Measurements from ENCODE around the gene EDIL3.
"Not testable (repeated sequence)": the region's sequence is repeated elsewhere in the genome, so short reads cannot be mapped to it uniquely, and the experiment has no call there.

EDIL3 gene

GRCh38 chr5:84197538-84197937 lies 187.1 kb downstream of the EDIL3 start:
- DNase-seq (ENCODE audit: insufficient read length), result no peak
- FAIRE-seq, result no peak

GRCh38 chr5:84191281-84191680 lies 193.4 kb downstream of the EDIL3 start:
- DNase-seq (ENCODE audit: insufficient read length) (no peak), FAIRE-seq (no peak)
- no peak for TF ChIP-seq POLR2AphosphoS5 (IDR thresholded peaks at IDR 0.05; ENCODE audit: low read depth, low read length)

More at GRCh38 chr5:84197538-84197937, 187.1 kb downstream of the EDIL3 start:
- TF ChIP-seq POLR2A (IDR thresholded peaks at IDR 0.05; ENCODE audit: low read depth, low read length), result no peak
- TF ChIP-seq TAF1 (IDR thresholded peaks at IDR 0.05; ENCODE audit: borderline replicate concordance, low read depth, low read length), result no peak
- no peak for TF ChIP-seq POLR2AphosphoS5 (IDR thresholded peaks at IDR 0.05; ENCODE audit: low read depth, low read length)

DNA sequence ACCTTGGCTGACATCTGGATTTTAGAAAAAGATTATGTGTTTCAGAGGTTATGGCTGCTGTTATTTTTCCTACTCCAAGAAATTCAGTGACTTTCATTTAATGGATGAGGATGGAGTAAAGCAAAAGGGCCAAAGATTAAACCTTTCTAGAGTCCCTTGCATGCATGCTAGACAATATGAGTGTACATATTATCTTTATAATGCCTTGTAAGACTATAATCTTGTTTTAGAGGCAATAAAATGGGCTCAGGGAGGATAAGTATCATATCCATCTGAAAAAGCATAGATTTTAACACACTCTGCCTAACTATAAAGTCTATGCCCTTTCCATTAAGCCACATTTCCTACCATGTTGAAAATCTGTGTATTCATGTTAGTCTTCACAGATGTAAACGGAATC lies 199.8 kb downstream of the EDIL3 start:
- TF ChIP-seq POLR2AphosphoS5 (IDR thresholded peaks at IDR 0.05; ENCODE audit: low read depth, low read length) (no peak), POLR2A (IDR thresholded peaks at IDR 0.05; ENCODE audit: low read depth, low read length) (no peak), TAF1 (IDR thresholded peaks at IDR 0.05; ENCODE audit: borderline replicate concordance, low read depth, low read length) (no peak)
- FAIRE-seq (no peak), DNase-seq (ENCODE audit: insufficient read length) (no peak)

- no peak for DNase-seq (ENCODE audit: insufficient read length)
- no peak for FAIRE-seq
- no peak for TF ChIP-seq POLR2A (IDR thresholded peaks at IDR 0.05; ENCODE audit: low read depth, low read length)
- TF ChIP-seq TAF1 (IDR thresholded peaks at IDR 0.05; ENCODE audit: borderline replicate concordance, low read depth, low read length), result no peak
- TF ChIP-seq POLR2AphosphoS5 (IDR thresholded peaks at IDR 0.05; ENCODE audit: low read depth, low read length), result no peak
These were observed 203.6 kb downstream of the EDIL3 start for GRCh38 chr5:84181093-84181492.

- DNase-seq (ENCODE audit: insufficient read length) (no peak), FAIRE-seq (no peak)
- TF ChIP-seq POLR2AphosphoS5 (IDR thresholded peaks at IDR 0.05; ENCODE audit: low read depth, low read length), result no peak
- no peak for TF ChIP-seq TAF1 (IDR thresholded peaks at IDR 0.05; ENCODE audit: borderline replicate concordance, low read depth, low read length)
- no peak for TF ChIP-seq POLR2A (IDR thresholded peaks at IDR 0.05; ENCODE audit: low read depth, low read length)
These were observed 215.8 kb downstream of the EDIL3 start for GRCh38 chr5:84168841-84169240.

- FAIRE-seq (no peak), DNase-seq (ENCODE audit: insufficient read length) (no peak)
- TF ChIP-seq POLR2A (IDR thresholded peaks at IDR 0.05; ENCODE audit: low read depth, low read length) (no peak), POLR2AphosphoS5 (IDR thresholded peaks at IDR 0.05; ENCODE audit: low read depth, low read length) (no peak), TAF1 (IDR thresholded peaks at IDR 0.05; ENCODE audit: borderline replicate concordance, low read depth, low read length) (no peak)
These were observed 221.0 kb downstream of the EDIL3 start for GRCh38 chr5:84163671-84164070.

DNA sequence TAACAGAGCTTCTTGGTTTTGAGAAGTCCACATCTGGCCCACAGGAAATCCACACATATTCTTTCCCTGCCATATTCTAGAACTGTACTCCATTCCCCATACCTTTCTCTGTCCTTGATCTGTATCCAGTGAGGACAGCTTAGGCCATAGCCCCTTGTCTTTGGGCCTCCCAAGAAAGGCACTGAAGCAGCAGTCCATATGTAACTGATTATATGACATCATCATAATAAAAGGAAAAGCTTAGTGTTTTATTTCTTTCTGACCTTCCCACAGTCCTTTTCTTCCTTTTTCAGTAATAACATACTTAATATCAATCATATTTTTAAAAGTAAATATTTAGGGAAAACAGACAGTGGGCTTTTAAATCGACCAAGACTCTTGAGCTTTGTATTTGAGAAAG lies 222.0 kb downstream of the EDIL3 start:
- no peak for FAIRE-seq
- no peak for TF ChIP-seq TAF1 (IDR thresholded peaks at IDR 0.05; ENCODE audit: borderline replicate concordance, low read depth, low read length)
- no peak for TF ChIP-seq POLR2A (IDR thresholded peaks at IDR 0.05; ENCODE audit: low read depth, low read length)
- no peak for TF ChIP-seq POLR2AphosphoS5 (IDR thresholded peaks at IDR 0.05; ENCODE audit: low read depth, low read length)
- no peak for DNase-seq (ENCODE audit: insufficient read length)

DNA sequence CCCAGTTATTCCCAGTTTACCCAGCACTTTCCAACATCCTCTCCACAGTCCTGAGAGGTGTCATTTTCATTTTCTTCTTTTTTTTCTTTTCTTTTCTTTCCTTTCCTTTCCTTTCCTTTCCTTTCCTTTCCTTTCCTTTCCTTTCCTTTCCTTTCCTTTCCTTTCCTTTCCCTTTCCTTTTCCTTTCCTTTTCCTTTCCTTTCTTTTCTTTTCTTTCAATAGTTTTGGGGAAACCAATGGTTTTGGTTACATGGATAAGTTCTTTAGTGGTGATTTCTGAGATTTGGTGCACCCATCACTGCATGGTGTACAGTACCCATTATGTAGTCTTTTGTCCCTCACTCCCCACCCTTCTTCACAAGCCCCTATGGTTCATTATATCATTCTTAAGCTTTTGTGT lies 224.0 kb downstream of the EDIL3 start:
- not testable (repeated sequence) for FAIRE-seq; DNase-seq (ENCODE audit: insufficient read length)

- TF ChIP-seq POLR2A (IDR thresholded peaks at IDR 0.05; ENCODE audit: low read depth, low read length), result no peak
- DNase-seq (ENCODE audit: insufficient read length) (no peak), FAIRE-seq (no peak)
These were observed 235.6 kb downstream of the EDIL3 start for GRCh38 chr5:84149094-84149493.

- DNase-seq (ENCODE audit: insufficient read length) (no peak), FAIRE-seq (no peak)
- TF ChIP-seq POLR2AphosphoS5 (IDR thresholded peaks at IDR 0.05; ENCODE audit: low read depth, low read length), result no peak
These were observed 236.0 kb downstream of the EDIL3 start for GRCh38 chr5:84148651-84149050.

DNA sequence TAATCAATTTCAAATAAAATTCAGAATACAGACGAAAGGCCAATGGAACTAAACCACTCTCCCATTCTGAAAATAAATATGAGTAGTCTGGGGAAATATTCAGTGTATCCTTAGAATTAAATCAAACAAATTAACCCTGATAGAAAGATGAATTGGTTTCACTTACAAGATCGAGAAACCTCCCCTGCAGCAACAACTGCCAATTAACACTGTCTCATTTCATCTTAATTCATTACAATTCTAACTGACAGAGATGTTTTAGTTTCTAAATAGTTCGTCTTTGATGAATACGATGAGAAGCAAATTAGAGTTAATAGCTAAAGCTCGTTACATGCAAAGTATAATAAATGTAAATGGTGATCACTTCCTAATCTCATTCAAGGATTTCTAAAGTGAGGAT lies 247.1 kb downstream of the EDIL3 start:
- no peak for DNase-seq (ENCODE audit: insufficient read length)
- FAIRE-seq, result no peak
- TF ChIP-seq POLR2AphosphoS5 (IDR thresholded peaks at IDR 0.05; ENCODE audit: low read depth, low read length) (no peak), POLR2A (IDR thresholded peaks at IDR 0.05; ENCODE audit: low read depth, low read length) (no peak), TAF1 (IDR thresholded peaks at IDR 0.05; ENCODE audit: borderline replicate concordance, low read depth, low read length) (no peak)

- no peak for DNase-seq (ENCODE audit: insufficient read length)
- TF ChIP-seq TAF1 (IDR thresholded peaks at IDR 0.05; ENCODE audit: borderline replicate concordance, low read depth, low read length), result no peak
- no peak for TF ChIP-seq POLR2A (IDR thresholded peaks at IDR 0.05; ENCODE audit: low read depth, low read length)
- no peak for TF ChIP-seq POLR2AphosphoS5 (IDR thresholded peaks at IDR 0.05; ENCODE audit: low read depth, low read length)
- FAIRE-seq, result no peak
These were observed 253.3 kb downstream of the EDIL3 start for GRCh38 chr5:84131372-84131771.

GRCh38 chr5:84130006-84130580 lies 254.6 kb downstream of the EDIL3 start:
- FAIRE-seq, result no peak
- DNase-seq (ENCODE audit: insufficient read length), result no peak

More at GRCh38 chr5:84130006-84130580, 254.6 kb downstream of the EDIL3 start:
- TF ChIP-seq POLR2AphosphoS5 (IDR thresholded peaks at IDR 0.05; ENCODE audit: low read depth, low read length) (no peak), TAF1 (IDR thresholded peaks at IDR 0.05; ENCODE audit: borderline replicate concordance, low read depth, low read length) (no peak), POLR2A (IDR thresholded peaks at IDR 0.05; ENCODE audit: low read depth, low read length) (no peak)
